Osteoblast (primary cell): ENCODE data around the gene ATP2B3. TPM values are rescaled to one million over a fixed set of nuclear protein-coding genes. Genes with fewer than 3 reads are reported as not detected.

Source experiments
- DNase-seq: peaks from one replicate; pipeline ENCODE4 v3.0.0; 2011; ENCODE audit warnings: low spot score, mixed read lengths; ENCODE audit not compliant: insufficient read length; ENCODE audit errors: missing footprints
- H2AFZ ChIP-seq: 2 replicates; pipeline ENCODE4 v1.6.0; 2011; ENCODE audit warnings: mild to moderate bottlenecking, low read length
- H3K27ac ChIP-seq: 2 replicates; pipeline ENCODE4 v1.5.1; 2011; ENCODE audit warnings: mild to moderate bottlenecking, low read depth, low read length, moderate library complexity
- H3K27me3 ChIP-seq: 2 replicates; pipeline ENCODE4 v1.6.0; 2012; ENCODE audit warnings: mild to moderate bottlenecking, control low read depth, inconsistent platforms, low read length, moderate library complexity; ENCODE audit not compliant: insufficient read depth
- H3K36me3 ChIP-seq: 2 replicates; pipeline ENCODE4 v1.5.1; 2011; ENCODE audit warnings: mild to moderate bottlenecking, low read length, control low read depth, moderate library complexity; ENCODE audit not compliant: insufficient read depth
- H3K4me1 ChIP-seq: 2 replicates; pipeline ENCODE4 v1.5.1; 2011; ENCODE audit warnings: mild to moderate bottlenecking, low read length, control low read depth, moderate library complexity; ENCODE audit not compliant: insufficient read depth
- H3K4me2 ChIP-seq: 2 replicates; pipeline ENCODE4 v1.6.0; 2011; ENCODE audit warnings: mild to moderate bottlenecking, low read length; ENCODE audit not compliant: insufficient read depth
- H3K4me3 ChIP-seq: fragments of 200-600 bp; sonication (generic); 3 replicates; pipeline ENCODE4 v1.5.1; 2012; ENCODE audit warnings: mild to moderate bottlenecking, low read length, inconsistent platforms; ENCODE audit not compliant: insufficient read depth
- H3K79me2 ChIP-seq: 2 replicates; pipeline ENCODE4 v1.6.0; 2012; ENCODE audit warnings: mild to moderate bottlenecking, low read length, control low read depth, inconsistent platforms; ENCODE audit not compliant: insufficient read depth
- H3K9me3 ChIP-seq: 2 replicates; pipeline ENCODE4 v1.5.1; 2011; ENCODE audit warnings: low read depth, low read length, control low read depth
- H4K20me1 ChIP-seq: 2 replicates; pipeline ENCODE4 v1.6.0; 2012; ENCODE audit warnings: mild to moderate bottlenecking, low read length, control low read depth; ENCODE audit not compliant: insufficient read depth
- CTCF ChIP-seq: IDR thresholded peaks from 2 replicates; pipeline ENCODE4 v1.5.1; 2011; ENCODE audit warnings: mild to moderate bottlenecking, low read depth, low read length, moderate library complexity; ENCODE audit errors: extremely low read depth
- total RNA-seq: library from RNA; depleted of rRNA; stranded (reverse); fragments of >200 nt; gene quantifications from 2 replicates; pipeline ENCODE4 v1.2.3, GENCODE V29; 2012

Gene ATP2B3
- total RNA-seq, 1 donor, result not detected

GRCh38 chrX:153507484-153508178 lies 9.8 kb upstream of the ATP2B3 start:
- Histone ChIP-seq H3K27ac (no peak overlapping the region), H3K79me2 (no peaks in the 10 kb centered on the region), H3K36me3 (peaks cover 34% of the 10 kb centered on the region), H3K27me3 (no peaks in the 10 kb centered on the region), H3K4me3 (no peak overlapping the region), H3K4me2 (no peak overlapping the region), H2AFZ (no peak overlapping the region), H3K9me3 (no peaks in the 10 kb centered on the region), H3K4me1 (no peaks in the 10 kb centered on the region), H4K20me1 (peaks cover 49% of the 10 kb centered on the region)
- peak; percentile 99 for DNase-seq
- TF ChIP-seq CTCF, result peak; percentile 67

DNA sequence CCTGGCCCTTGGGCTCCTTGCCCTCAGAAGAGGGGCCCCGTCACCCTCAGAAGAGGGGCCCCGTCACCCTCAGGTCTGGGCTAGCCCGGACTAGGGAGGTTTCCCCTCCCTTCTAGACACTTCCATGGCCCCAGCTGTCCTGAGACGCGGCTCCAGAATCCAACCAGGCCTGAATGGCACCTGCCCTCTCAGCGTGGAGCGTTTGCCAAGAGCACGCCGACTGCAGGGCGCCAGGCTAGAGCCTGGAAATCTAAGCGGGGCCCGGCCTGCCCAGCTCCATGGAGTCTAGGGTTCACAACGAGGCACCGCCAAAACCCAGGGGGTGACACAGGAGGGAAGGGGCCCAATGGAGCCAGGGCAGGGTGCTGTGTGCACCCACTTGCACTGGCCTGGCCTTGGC lies 7.8 kb upstream of the ATP2B3 start:
- H3K27ac ChIP-seq, result no peak overlapping the region
- no peak overlapping the region for H2AFZ ChIP-seq
- H3K79me2 ChIP-seq, result no peaks in the 10 kb centered on the region
- H3K4me3 ChIP-seq, result no peak overlapping the region
- no peak overlapping the region for H3K4me2 ChIP-seq
- no peak for TF ChIP-seq CTCF
- no peaks in the 10 kb centered on the region for H3K4me1 ChIP-seq
- peaks cover 48% of the 10 kb centered on the region for H4K20me1 ChIP-seq
- H3K36me3 ChIP-seq, result peaks cover 31% of the 10 kb centered on the region
- DNase-seq, result no peak
- no peaks in the 10 kb centered on the region for H3K27me3 ChIP-seq
- H3K9me3 ChIP-seq, result no peaks in the 10 kb centered on the region

DNA sequence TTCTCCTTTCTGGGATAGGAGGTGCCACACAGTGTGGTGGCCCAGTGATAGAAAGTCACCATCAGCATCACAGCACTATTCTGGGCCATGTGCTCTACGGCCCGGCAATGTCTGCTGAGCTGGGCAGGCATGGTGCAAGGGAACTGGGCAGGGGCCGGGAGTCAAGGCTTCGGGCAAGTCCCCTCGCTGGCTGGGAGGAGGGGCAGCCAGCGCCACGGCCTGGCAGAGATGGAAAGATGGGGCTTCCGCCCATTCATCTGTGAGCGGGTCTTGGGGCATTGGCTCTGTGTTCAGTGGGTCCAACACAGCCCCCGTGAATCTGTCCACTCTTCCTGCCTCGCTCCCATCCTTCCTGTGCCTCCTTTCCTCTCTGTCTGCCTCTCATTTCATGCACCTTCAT lies 7.1 kb upstream of the ATP2B3 start:
- Histone ChIP-seq H3K4me1 (no peaks in the 10 kb centered on the region), H3K27me3 (no peaks in the 10 kb centered on the region), H3K27ac (no peak overlapping the region), H2AFZ (no peak overlapping the region), H3K79me2 (no peaks in the 10 kb centered on the region), H3K9me3 (no peaks in the 10 kb centered on the region), H3K4me2 (no peak overlapping the region), H3K4me3 (no peak overlapping the region), H4K20me1 (peaks cover 42% of the 10 kb centered on the region), H3K36me3 (peaks cover 28% of the 10 kb centered on the region)
- no peak for TF ChIP-seq CTCF
- no peak for DNase-seq

- Histone ChIP-seq H3K79me2 (no peaks in the 10 kb centered on the region), H2AFZ (no peak overlapping the region), H4K20me1 (peaks cover 31% of the 10 kb centered on the region), H3K4me3 (no peak overlapping the region), H3K9me3 (no peaks in the 10 kb centered on the region), H3K27ac (no peak overlapping the region), H3K4me1 (no peaks in the 10 kb centered on the region), H3K4me2 (no peak overlapping the region), H3K27me3 (peaks cover 12% of the 10 kb centered on the region), H3K36me3 (peaks cover 16% of the 10 kb centered on the region)
- DNase-seq, result peak; percentile 94
- no peak for TF ChIP-seq CTCF
Measured at GRCh38 chrX:153511784-153512500, 5.5 kb upstream of the ATP2B3 start.
